ENCODE measurements around the gene GNS.

The GNS gene

GRCh38 chr12:64730588-64730969, 28.6 kb downstream of the GNS start:
- POLR2A ChIA-PET = no interaction called here
- DNase-seq (ENCODE audit: extremely low spot score) = no peak
- CTCF ChIA-PET = no interaction called here
- no peak for TF ChIP-seq TARDBP (IDR thresholded peaks at IDR 0.05)
- no peak for TF ChIP-seq BHLHE40 (IDR thresholded peaks at IDR 0.05; ENCODE audit: borderline replicate concordance)
- no peak for TF ChIP-seq PKNOX1 (IDR thresholded peaks at IDR 0.05)

GRCh38 chr12:64729909-64730587, 29.2 kb downstream of the GNS start:
- TF ChIP-seq SP1 (IDR thresholded peaks at IDR 0.05) = no peak
- TF ChIP-seq ZNF384 (IDR thresholded peaks at IDR 0.05) = no peak
- DNase-seq (ENCODE audit: extremely low spot score) = no peak
- POLR2A ChIA-PET = no interaction called here
- CTCF ChIA-PET = no interaction called here

- CTCF ChIA-PET = no interaction called here
- POLR2A ChIA-PET = no interaction called here
- no peak for DNase-seq (ENCODE audit: extremely low spot score)
- no peak for TF ChIP-seq PKNOX1 (IDR thresholded peaks at IDR 0.05)
Measured at GRCh38 chr12:64724201-64724745, 34.9 kb downstream of the GNS start.

GRCh38 chr12:64723630-64724029, 35.6 kb downstream of the GNS start:
- TF ChIP-seq LEF1 (IDR thresholded peaks at IDR 0.05; ENCODE audit: borderline replicate concordance) (no peak), ARNT (IDR thresholded peaks at IDR 0.05) (no peak), FOXK2 (IDR thresholded peaks at IDR 0.05) (no peak), ZNF384 (IDR thresholded peaks at IDR 0.05) (no peak), PKNOX1 (IDR thresholded peaks at IDR 0.05) (no peak), SP1 (IDR thresholded peaks at IDR 0.05) (no peak), FOXM1 (IDR thresholded peaks at IDR 0.05; ENCODE audit: borderline replicate concordance) (no peak), SUZ12 (IDR thresholded peaks at IDR 0.05) (no peak), NFRKB (IDR thresholded peaks at IDR 0.05) (no peak), FOXA1 (IDR thresholded peaks at IDR 0.05) (no peak), BHLHE40 (IDR thresholded peaks at IDR 0.05; ENCODE audit: borderline replicate concordance) (no peak), CTBP1 (IDR thresholded peaks at IDR 0.05; ENCODE audit: borderline replicate concordance) (no peak), TARDBP (IDR thresholded peaks at IDR 0.05) (no peak), ELF4 (IDR thresholded peaks at IDR 0.05) (no peak), HDGF (IDR thresholded peaks at IDR 0.05; ENCODE audit: borderline replicate concordance) (no peak), L3MBTL2 (conservative IDR thresholded peaks at IDR 0.05) (no peak)
- ChIA-PET CTCF (no interaction called here), POLR2A (no interaction called here)
- no peak for DNase-seq (ENCODE audit: extremely low spot score)

- no peak for DNase-seq (ENCODE audit: extremely low spot score)
- no peak for TF ChIP-seq CTBP1 (IDR thresholded peaks at IDR 0.05; ENCODE audit: borderline replicate concordance)
- no peak for TF ChIP-seq BHLHE40 (IDR thresholded peaks at IDR 0.05; ENCODE audit: borderline replicate concordance)
- TF ChIP-seq LEF1 (IDR thresholded peaks at IDR 0.05; ENCODE audit: borderline replicate concordance) = no peak
- no peak for TF ChIP-seq SUZ12 (IDR thresholded peaks at IDR 0.05)
- TF ChIP-seq HDGF (IDR thresholded peaks at IDR 0.05; ENCODE audit: borderline replicate concordance) = no peak
- no peak for TF ChIP-seq FOXM1 (IDR thresholded peaks at IDR 0.05; ENCODE audit: borderline replicate concordance)
- TF ChIP-seq NFRKB (IDR thresholded peaks at IDR 0.05) = no peak
- no peak for TF ChIP-seq SP1 (IDR thresholded peaks at IDR 0.05)
- no peak for TF ChIP-seq ELF4 (IDR thresholded peaks at IDR 0.05)
- TF ChIP-seq ZNF384 (IDR thresholded peaks at IDR 0.05) = no peak
- no peak for TF ChIP-seq ARNT (IDR thresholded peaks at IDR 0.05)
- TF ChIP-seq TARDBP (IDR thresholded peaks at IDR 0.05) = no peak
- TF ChIP-seq PKNOX1 (IDR thresholded peaks at IDR 0.05) = no peak
- TF ChIP-seq L3MBTL2 (conservative IDR thresholded peaks at IDR 0.05) = no peak
- TF ChIP-seq FOXA1 (IDR thresholded peaks at IDR 0.05) = no peak
- CTCF ChIA-PET = no interaction called here
- POLR2A ChIA-PET = no interaction called here
Measured at GRCh38 chr12:64722835-64723234, 36.4 kb downstream of the GNS start.

GRCh38 chr12:64720884-64721283, 38.3 kb downstream of the GNS start:
- ChIA-PET CTCF (no interaction called here), POLR2A (no interaction called here)
- TF ChIP-seq FOXK2 (IDR thresholded peaks at IDR 0.05) (no peak), PKNOX1 (IDR thresholded peaks at IDR 0.05) (no peak), FOXA1 (IDR thresholded peaks at IDR 0.05) (no peak), ZNF384 (IDR thresholded peaks at IDR 0.05) (no peak), TARDBP (IDR thresholded peaks at IDR 0.05) (no peak), SP1 (IDR thresholded peaks at IDR 0.05) (no peak), NFRKB (IDR thresholded peaks at IDR 0.05) (no peak), BHLHE40 (IDR thresholded peaks at IDR 0.05; ENCODE audit: borderline replicate concordance) (no peak), SUZ12 (IDR thresholded peaks at IDR 0.05) (no peak), L3MBTL2 (conservative IDR thresholded peaks at IDR 0.05) (no peak), FOXM1 (IDR thresholded peaks at IDR 0.05; ENCODE audit: borderline replicate concordance) (no peak), LEF1 (IDR thresholded peaks at IDR 0.05; ENCODE audit: borderline replicate concordance) (no peak), HDGF (IDR thresholded peaks at IDR 0.05; ENCODE audit: borderline replicate concordance) (no peak), CTBP1 (IDR thresholded peaks at IDR 0.05; ENCODE audit: borderline replicate concordance) (no peak), ARNT (IDR thresholded peaks at IDR 0.05) (no peak), ELF4 (IDR thresholded peaks at IDR 0.05) (no peak)
- DNase-seq (ENCODE audit: extremely low spot score) = no peak

All from HEK293T (cell line).